ENCODE data around the gene OTUB2. TPM values are rescaled to one million over a fixed set of nuclear protein-coding genes. Genes with fewer than 3 reads are reported as not detected.

Gene OTUB2
- total RNA-seq, 4 donors from 2014 or later, result 2.1 to 10.3 (median 7.4) TPM

- intact Hi-C loops (cut with DNase I), result no loop called here
- peak overlapping the region in 1 of 4 donors; percentile 95 for H3K4me3 ChIP-seq
- no peaks in the 10 kb centered on the region for H3K27me3 ChIP-seq
- WGBS, 2 donors, result 61 to 83% methylated on average over 4 to 6 of the region's 14 CpGs
- H3K27ac ChIP-seq, result no peak overlapping the region
- H3K4me1 ChIP-seq, result peaks cover 7 to 37% (median 18%) of the 10 kb centered on the region in 3 donors
- H3K36me3 ChIP-seq, result no peaks in the 10 kb centered on the region
- H3K9me3 ChIP-seq, result no peaks in the 10 kb centered on the region
- no peak for TF ChIP-seq POLR2A (IDR thresholded peaks at IDR 0.05)
- TF ChIP-seq CTCF (IDR thresholded peaks at IDR 0.05), result no peak
- no peak for DNase-seq
Measured at GRCh38 chr14:94027566-94028449, 1.7 kb downstream of the OTUB2 start.

GRCh38 chr14:94028450-94028826, 2.3 kb downstream of the OTUB2 start:
- H3K36me3 ChIP-seq, result no peaks in the 10 kb centered on the region
- H3K9me3 ChIP-seq, result no peaks in the 10 kb centered on the region
- H3K27me3 ChIP-seq, result no peaks in the 10 kb centered on the region
- H3K4me1 ChIP-seq, result peaks cover 7 to 32% (median 18%) of the 10 kb centered on the region in 3 donors
- no peak for TF ChIP-seq POLR2A (IDR thresholded peaks at IDR 0.05)
- TF ChIP-seq CTCF (IDR thresholded peaks at IDR 0.05), result no peak
- intact Hi-C loops (cut with DNase I), result no loop called here
- DNase-seq, result no peak
- no peak overlapping the region for H3K4me3 ChIP-seq
- no peak overlapping the region for H3K27ac ChIP-seq
- 49 to 53% methylated on average over 3 to 4 of the region's 4 CpGs for WGBS, 2 donors

GRCh38 chr14:94029265-94029664, 3.1 kb downstream of the OTUB2 start:
- no peaks in the 10 kb centered on the region for H3K27me3 ChIP-seq
- peaks cover 7 to 32% (median 18%) of the 10 kb centered on the region in 3 donors for H3K4me1 ChIP-seq
- intact Hi-C loops (cut with DNase I), result no loop called here
- no peak for TF ChIP-seq POLR2A (IDR thresholded peaks at IDR 0.05)
- TF ChIP-seq CTCF (IDR thresholded peaks at IDR 0.05), result no peak
- no peak overlapping the region for H3K27ac ChIP-seq
- H3K4me3 ChIP-seq, result no peak overlapping the region
- DNase-seq, result no peak
- WGBS, 2 donors, result 72 to 73% methylated on average over 4 of the region's 4 CpGs
- no peaks in the 10 kb centered on the region for H3K36me3 ChIP-seq
- no peaks in the 10 kb centered on the region for H3K9me3 ChIP-seq

- Histone ChIP-seq H3K36me3 (no peaks in the 10 kb centered on the region), H3K4me3 (no peak overlapping the region), H3K27me3 (no peaks in the 10 kb centered on the region), H3K27ac (no peak overlapping the region), H3K4me1 (peaks cover 7 to 32% (median 18%) of the 10 kb centered on the region in 3 donors), H3K9me3 (no peaks in the 10 kb centered on the region)
- intact Hi-C loops (cut with DNase I), result loop anchor here (5.0 kb wide), 1 partner anchor 108 kb away; no protein-coding TSS in a partner anchor
- TF ChIP-seq CTCF (IDR thresholded peaks at IDR 0.05), result no peak
- TF ChIP-seq POLR2A (IDR thresholded peaks at IDR 0.05), result no peak
- 84 to 85% methylated on average over 6 to 7 of the region's 7 CpGs for WGBS, 2 donors
- no peak for DNase-seq
Measured at GRCh38 chr14:94029671-94030203, 3.6 kb downstream of the OTUB2 start.

GRCh38 chr14:94030571-94030970, 4.4 kb downstream of the OTUB2 start:
- H3K4me1 ChIP-seq, result peaks cover 7 to 31% (median 18%) of the 10 kb centered on the region in 3 donors
- H3K27me3 ChIP-seq, result no peaks in the 10 kb centered on the region
- H3K9me3 ChIP-seq, result no peaks in the 10 kb centered on the region
- H3K4me3 ChIP-seq, result no peak overlapping the region
- WGBS, 2 donors, result 93 to 96% methylated on average over 12 to 13 of the region's 14 CpGs
- intact Hi-C loops (cut with DNase I), result loop anchor here (5.0 kb wide), 1 partner anchor 107 kb away; no protein-coding TSS in a partner anchor
- TF ChIP-seq CTCF (IDR thresholded peaks at IDR 0.05) (no peak), POLR2A (IDR thresholded peaks at IDR 0.05) (no peak)
- DNase-seq, result no peak
- no peaks in the 10 kb centered on the region for H3K36me3 ChIP-seq
- H3K27ac ChIP-seq, result no peak overlapping the region

Measured in esophagus squamous epithelium (tissue), 5 donors.